AG04449 (cell line): ENCODE data around the gene LMO2.

Experiments
- CTCF ChIA-PET: fragments of 350-600 bp; formaldehyde crosslinking; extraction: SDS; loops from one replicate; lab custom pipeline; 2021; ENCODE audit warnings: antibody characterized with exemption; lab: Yijun Ruan, JAX
- POLR2A ChIA-PET: fragments of 400-600, 350-600 bp; formaldehyde crosslinking; extraction: SDS; loops from one replicate; lab custom pipeline; 2020; ENCODE audit warnings: antibody characterized with exemption, inconsistent platforms; lab: Yijun Ruan, JAX
- DNase-seq: peaks from one replicate; pipeline ENCODE4 v3.0.0-alpha.2; 2010; ENCODE audit warnings: low read depth, low spot score
- H3K4me3 ChIP-seq: 2 replicates; pipeline ENCODE4 v1.5.1; 2011; ENCODE audit warnings: low read depth, mild to moderate bottlenecking, control low read depth, low read length
- CTCF ChIP-seq: IDR thresholded peaks from one replicate; pipeline ENCODE4 v1.5.1; 2011; ENCODE audit warnings: mild to moderate bottlenecking, moderate library complexity, low read length, control low read depth, inconsistent platforms; ENCODE audit not compliant: insufficient read depth; ENCODE audit errors: missing control alignments

Gene LMO2

GRCh38 chr11:33895752-33896137 lies 3.9 kb upstream of the LMO2 start:
- no peak overlapping the region for H3K4me3 ChIP-seq
- ChIA-PET POLR2A (no interaction called here), CTCF (interaction anchor here (1.3 kb wide), 1 partner anchor 92 kb away, joined by 4 read pairs; no protein-coding TSS in a partner anchor)
- TF ChIP-seq CTCF: no peak
- DNase-seq: no peak

- no peak for TF ChIP-seq CTCF
- ChIA-PET CTCF (no interaction called here), POLR2A (no interaction called here)
- DNase-seq: no peak
- no peak overlapping the region for H3K4me3 ChIP-seq
These were observed 2.5 kb upstream of the LMO2 start for GRCh38 chr11:33894398-33894746.

GRCh38 chr11:33893711-33894397 lies 2.0 kb upstream of the LMO2 start:
- CTCF ChIA-PET: no interaction called here
- DNase-seq: no peak
- POLR2A ChIA-PET: no interaction called here
- no peak overlapping the region for H3K4me3 ChIP-seq
- TF ChIP-seq CTCF: no peak

- no peak for TF ChIP-seq CTCF
- ChIA-PET POLR2A (no interaction called here), CTCF (interaction anchor here (1.1 kb wide), 1 partner anchor 12 kb away, joined by 3 read pairs; no protein-coding TSS in a partner anchor)
- no peak overlapping the region for H3K4me3 ChIP-seq
- DNase-seq: no peak
These were observed 1.2 kb upstream of the LMO2 start for GRCh38 chr11:33892906-33893594.

- ChIA-PET POLR2A (no interaction called here), CTCF (interaction anchor here (2.0 kb wide), 1 partner anchor 32 kb away, joined by 7 read pairs; no protein-coding TSS in a partner anchor)
- no peak overlapping the region for H3K4me3 ChIP-seq
These were observed 2.0 kb downstream of the LMO2 start for GRCh38 chr11:33889821-33890378.

More at GRCh38 chr11:33889821-33890378, 2.0 kb downstream of the LMO2 start:
- DNase-seq: no peak
- TF ChIP-seq CTCF: no peak
